Measurements from ENCODE around the gene SLC18A2. TPM values are rescaled to one million over a fixed set of nuclear protein-coding genes. Genes with fewer than 3 reads are reported as not detected.

SLC18A2 gene
- total RNA-seq, 1 experiment from 2014 or later = 4.0 TPM

- no peak overlapping the region for H2BK120ac ChIP-seq (ENCODE audit: low read depth, low read length, poor library complexity, severe bottlenecking)
- H3K79me1 ChIP-seq (ENCODE audit: insufficient read depth, low read depth, low read length, poor library complexity, severe bottlenecking) = no peaks in the 10 kb centered on the region
- H3K27ac ChIP-seq (ENCODE audit: insufficient read length, low read depth, low read length) = no peak overlapping the region
- no peak overlapping the region for H3K9ac ChIP-seq (ENCODE audit: extremely low read depth, insufficient read length, low read length)
- no peak overlapping the region for H3T11ph ChIP-seq (ENCODE audit: low read length)
- DNase-seq = peak; percentile 91
- H3K9me3 ChIP-seq (ENCODE audit: control insufficient read depth, low read depth, low read length) = no peaks in the 10 kb centered on the region
- no CpG with 5 or more reads among the region's 10 CpGs for WGBS (ENCODE audit: extremely low coverage, insufficient read length, low lambda C conversion rate)
- H3K23ac ChIP-seq (ENCODE audit: insufficient read length, low read depth, low read length) = no peak overlapping the region
- no peaks in the 10 kb centered on the region for H3K9me3 Mint-ChIP-seq
- no peak overlapping the region for H4K91ac ChIP-seq (ENCODE audit: insufficient read length, low read depth, low read length)
- TF ChIP-seq CTCF (conservative IDR thresholded peaks at IDR 0.05) = no peak
- no peak overlapping the region for H2BK12ac ChIP-seq (ENCODE audit: insufficient read length, low read depth, low read length)
- H3K27me3 ChIP-seq (ENCODE audit: insufficient read depth, low read length) = peaks cover under 1% of the 10 kb centered on the region; the same call in 1 of the 2 replicates
- no peaks in the 10 kb centered on the region for H3K79me2 ChIP-seq (ENCODE audit: insufficient read depth, low read length)
- no peak overlapping the region for H3K4ac ChIP-seq (ENCODE audit: low read depth, low read length)
- H4K20me1 ChIP-seq (ENCODE audit: control insufficient read depth, insufficient read depth, insufficient read length) = no peaks in the 10 kb centered on the region
- peaks cover 7% of the 10 kb centered on the region for H3K23me2 ChIP-seq (ENCODE audit: insufficient read length, low read depth, low read length, poor library complexity, severe bottlenecking)
- peaks cover 39% of the 10 kb centered on the region for H3K27me3 Mint-ChIP-seq (ENCODE audit: low read depth)
- H2AFZ ChIP-seq (ENCODE audit: low read length) = no peak overlapping the region
- no peak overlapping the region for H4K8ac ChIP-seq (replicated peaks; ENCODE audit: insufficient read length, low read depth, low read length)
- no peak overlapping the region for H3K4me2 ChIP-seq (ENCODE audit: insufficient read depth, insufficient read length, low read length)
- no peak overlapping the region for H3K56ac ChIP-seq (ENCODE audit: insufficient read length, low read depth, low read length)
- H2BK5ac ChIP-seq (ENCODE audit: insufficient read length, low read length) = no peak overlapping the region
- no peak overlapping the region for H2BK20ac ChIP-seq (ENCODE audit: low read depth, low read length, poor library complexity, severe bottlenecking)
- H2AK5ac ChIP-seq (ENCODE audit: insufficient read length, low read length) = no peak overlapping the region
- H3K14ac ChIP-seq (ENCODE audit: insufficient read depth, low read length) = 0 out of 2 replicates have a peak overlapping the region, but pooled peaks have one; percentile 35
- H3K18ac ChIP-seq (ENCODE audit: insufficient read length, low read depth, low read length) = no peak overlapping the region
- no peaks in the 10 kb centered on the region for H3K36me3 Mint-ChIP-seq (ENCODE audit: insufficient read depth in 1 of 3, low read depth in 3 of 3)
- no peak overlapping the region for H3K4me3 Mint-ChIP-seq
- H4K5ac ChIP-seq (ENCODE audit: insufficient read length, low read depth, low read length) = no peak overlapping the region
- H3K4me1 Mint-ChIP-seq = peaks cover 21 to 44% of the 10 kb centered on the region in 2 experiments
- no peak overlapping the region for H3K27ac Mint-ChIP-seq
- no peak overlapping the region for H2BK15ac ChIP-seq (ENCODE audit: low read depth, low read length)
- H3K4me1 ChIP-seq (ENCODE audit: insufficient read depth, low read length) = no peaks in the 10 kb centered on the region; the same call in 1 of the 2 replicates
Observed at GRCh38 chr10:117221156-117221711, 19.7 kb upstream of the SLC18A2 start.

Measured in H9 (cell line).